ENCODE results near the gene UPP1. TPM values are rescaled to one million over a fixed set of nuclear protein-coding genes. Genes with fewer than 3 reads are reported as not detected.

UPP1 gene
- total and polyA plus RNA-seq, 2 of the 13 experiments (the other 11 are each of a cell fraction or from before 2014, with no cell fraction given), result 5.7 to 9.8 TPM

DNA sequence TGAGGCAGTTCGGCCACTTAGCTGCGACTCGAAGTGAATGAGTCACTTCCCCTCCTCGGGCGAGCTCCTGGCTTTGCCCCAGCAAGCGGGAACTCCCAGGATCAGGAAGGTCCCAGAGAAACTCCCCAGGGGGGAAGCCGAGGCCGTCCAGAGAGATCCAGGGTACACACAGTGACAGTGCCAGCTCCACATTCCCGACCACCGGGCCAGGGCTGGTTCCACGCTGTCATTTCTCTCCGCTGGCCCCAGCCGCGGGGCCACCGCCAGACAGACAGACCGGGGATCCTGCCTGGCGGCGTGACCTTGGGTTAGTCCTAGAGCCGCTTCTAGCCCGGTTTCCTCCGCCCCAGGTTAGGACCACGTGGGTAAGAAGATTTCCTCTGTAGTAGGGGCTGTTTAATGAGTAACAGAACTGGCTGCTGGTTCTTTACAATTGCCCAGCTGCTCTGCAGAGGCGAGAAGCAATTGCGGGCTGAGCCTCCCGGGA, 463 bp upstream of the UPP1 start (continued):
- TF ChIP-seq, protein P1, sequence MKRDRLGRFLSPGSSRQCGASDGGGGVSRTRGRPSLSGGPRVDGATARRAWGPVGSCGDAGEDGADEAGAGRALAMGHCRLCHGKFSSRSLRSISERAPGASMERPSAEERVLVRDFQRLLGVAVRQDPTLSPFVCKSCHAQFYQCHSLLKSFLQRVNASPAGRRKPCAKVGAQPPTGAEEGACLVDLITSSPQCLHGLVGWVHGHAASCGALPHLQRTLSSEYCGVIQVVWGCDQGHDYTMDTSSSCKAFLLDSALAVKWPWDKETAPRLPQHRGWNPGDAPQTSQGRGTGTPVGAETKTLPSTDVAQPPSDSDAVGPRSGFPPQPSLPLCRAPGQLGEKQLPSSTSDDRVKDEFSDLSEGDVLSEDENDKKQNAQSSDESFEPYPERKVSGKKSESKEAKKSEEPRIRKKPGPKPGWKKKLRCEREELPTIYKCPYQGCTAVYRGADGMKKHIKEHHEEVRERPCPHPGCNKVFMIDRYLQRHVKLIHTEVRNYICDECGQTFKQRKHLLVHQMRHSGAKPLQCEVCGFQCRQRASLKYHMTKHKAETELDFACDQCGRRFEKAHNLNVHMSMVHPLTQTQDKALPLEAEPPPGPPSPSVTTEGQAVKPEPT (CRISPR knock-in tag; IDR thresholded peaks at IDR 0.05; ENCODE audit: low read depth), result no peak
- TF ChIP-seq ZFP36L2 (CRISPR knock-in tag; IDR thresholded peaks at IDR 0.05) (no peak), AGO2 (optimal IDR thresholded peaks at IDR 0.05; ENCODE audit: low read depth, low read length) (no peak), FOXA1 (IDR thresholded peaks at IDR 0.05) (no peak), FOXA1 (CRISPR knock-in tag; IDR thresholded peaks at IDR 0.05) (peak; percentile 27; the same call in 1 of the 2 replicates), GATA4 (IDR thresholded peaks at IDR 0.05; ENCODE audit: borderline replicate concordance, low read depth) (no peak), SP140L (CRISPR knock-in tag; IDR thresholded peaks at IDR 0.05; ENCODE audit: borderline replicate concordance) (no peak), RFX5 (IDR thresholded peaks at IDR 0.05; ENCODE audit: low read depth, low read length) (no peak), ZNF652 (CRISPR knock-in tag; IDR thresholded peaks at IDR 0.05; ENCODE audit: borderline replicate concordance, low read depth) (no peak), MXD4 (CRISPR knock-in tag; IDR thresholded peaks at IDR 0.05) (peak; percentile 71; the same call in 1 of the 2 replicates), ZNF549 (CRISPR knock-in tag; IDR thresholded peaks at IDR 0.05) (no peak), MAFK (conservative IDR thresholded peaks at IDR 0.05 in 1 of 2, IDR thresholded peaks at IDR 0.05 in 1 of 2; ENCODE audit: low read length in 2 of 2) (no peak), TBP (CRISPR knock-in tag; IDR thresholded peaks at IDR 0.05) (no peak), KLF13 (CRISPR knock-in tag; IDR thresholded peaks at IDR 0.05) (no peak)
- TF ChIP-seq, protein P2, sequence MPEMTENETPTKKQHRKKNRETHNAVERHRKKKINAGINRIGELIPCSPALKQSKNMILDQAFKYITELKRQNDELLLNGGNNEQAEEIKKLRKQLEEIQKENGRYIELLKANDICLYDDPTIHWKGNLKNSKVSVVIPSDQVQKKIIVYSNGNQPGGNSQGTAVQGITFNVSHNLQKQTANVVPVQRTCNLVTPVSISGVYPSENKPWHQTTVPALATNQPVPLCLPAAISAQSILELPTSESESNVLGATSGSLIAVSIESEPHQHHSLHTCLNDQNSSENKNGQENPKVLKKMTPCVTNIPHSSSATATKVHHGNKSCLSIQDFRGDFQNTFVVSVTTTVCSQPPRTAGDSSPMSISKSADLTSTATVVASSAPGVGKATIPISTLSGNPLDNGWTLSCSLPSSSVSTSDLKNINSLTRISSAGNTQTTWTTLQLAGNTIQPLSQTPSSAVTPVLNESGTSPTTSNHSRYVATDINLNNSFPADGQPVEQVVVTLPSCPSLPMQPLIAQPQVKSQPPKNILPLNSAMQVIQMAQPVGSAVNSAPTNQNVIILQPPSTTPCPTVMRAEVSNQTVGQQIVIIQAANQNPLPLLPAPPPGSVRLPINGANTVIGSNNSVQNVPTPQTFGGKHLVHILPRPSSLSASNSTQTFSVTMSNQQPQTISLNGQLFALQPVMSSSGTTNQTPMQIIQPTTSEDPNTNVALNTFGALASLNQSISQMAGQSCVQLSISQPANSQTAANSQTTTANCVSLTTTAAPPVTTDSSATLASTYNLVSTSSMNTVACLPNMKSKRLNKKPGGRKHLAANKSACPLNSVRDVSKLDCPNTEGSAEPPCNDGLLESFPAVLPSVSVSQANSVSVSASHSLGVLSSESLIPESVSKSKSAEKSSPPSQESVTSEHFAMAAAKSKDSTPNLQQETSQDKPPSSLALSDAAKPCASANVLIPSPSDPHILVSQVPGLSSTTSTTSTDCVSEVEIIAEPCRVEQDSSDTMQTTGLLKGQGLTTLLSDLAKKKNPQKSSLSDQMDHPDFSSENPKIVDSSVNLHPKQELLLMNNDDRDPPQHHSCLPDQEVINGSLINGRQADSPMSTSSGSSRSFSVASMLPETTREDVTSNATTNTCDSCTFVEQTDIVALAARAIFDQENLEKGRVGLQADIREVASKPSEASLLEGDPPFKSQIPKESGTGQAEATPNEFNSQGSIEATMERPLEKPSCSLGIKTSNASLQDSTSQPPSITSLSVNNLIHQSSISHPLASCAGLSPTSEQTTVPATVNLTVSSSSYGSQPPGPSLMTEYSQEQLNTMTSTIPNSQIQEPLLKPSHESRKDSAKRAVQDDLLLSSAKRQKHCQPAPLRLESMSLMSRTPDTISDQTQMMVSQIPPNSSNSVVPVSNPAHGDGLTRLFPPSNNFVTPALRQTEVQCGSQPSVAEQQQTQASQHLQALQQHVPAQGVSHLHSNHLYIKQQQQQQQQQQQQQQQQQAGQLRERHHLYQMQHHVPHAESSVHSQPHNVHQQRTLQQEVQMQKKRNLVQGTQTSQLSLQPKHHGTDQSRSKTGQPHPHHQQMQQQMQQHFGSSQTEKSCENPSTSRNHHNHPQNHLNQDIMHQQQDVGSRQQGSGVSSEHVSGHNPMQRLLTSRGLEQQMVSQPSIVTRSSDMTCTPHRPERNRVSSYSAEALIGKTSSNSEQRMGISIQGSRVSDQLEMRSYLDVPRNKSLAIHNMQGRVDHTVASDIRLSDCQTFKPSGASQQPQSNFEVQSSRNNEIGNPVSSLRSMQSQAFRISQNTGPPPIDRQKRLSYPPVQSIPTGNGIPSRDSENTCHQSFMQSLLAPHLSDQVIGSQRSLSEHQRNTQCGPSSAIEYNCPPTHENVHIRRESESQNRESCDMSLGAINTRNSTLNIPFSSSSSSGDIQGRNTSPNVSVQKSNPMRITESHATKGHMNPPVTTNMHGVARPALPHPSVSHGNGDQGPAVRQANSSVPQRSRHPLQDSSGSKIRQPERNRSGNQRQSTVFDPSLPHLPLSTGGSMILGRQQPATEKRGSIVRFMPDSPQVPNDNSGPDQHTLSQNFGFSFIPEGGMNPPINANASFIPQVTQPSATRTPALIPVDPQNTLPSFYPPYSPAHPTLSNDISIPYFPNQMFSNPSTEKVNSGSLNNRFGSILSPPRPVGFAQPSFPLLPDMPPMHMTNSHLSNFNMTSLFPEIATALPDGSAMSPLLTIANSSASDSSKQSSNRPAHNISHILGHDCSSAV (CRISPR knock-in tag; IDR thresholded peaks at IDR 0.05; ENCODE audit: borderline replicate concordance), result no peak
- TF ChIP-seq, protein P3, sequence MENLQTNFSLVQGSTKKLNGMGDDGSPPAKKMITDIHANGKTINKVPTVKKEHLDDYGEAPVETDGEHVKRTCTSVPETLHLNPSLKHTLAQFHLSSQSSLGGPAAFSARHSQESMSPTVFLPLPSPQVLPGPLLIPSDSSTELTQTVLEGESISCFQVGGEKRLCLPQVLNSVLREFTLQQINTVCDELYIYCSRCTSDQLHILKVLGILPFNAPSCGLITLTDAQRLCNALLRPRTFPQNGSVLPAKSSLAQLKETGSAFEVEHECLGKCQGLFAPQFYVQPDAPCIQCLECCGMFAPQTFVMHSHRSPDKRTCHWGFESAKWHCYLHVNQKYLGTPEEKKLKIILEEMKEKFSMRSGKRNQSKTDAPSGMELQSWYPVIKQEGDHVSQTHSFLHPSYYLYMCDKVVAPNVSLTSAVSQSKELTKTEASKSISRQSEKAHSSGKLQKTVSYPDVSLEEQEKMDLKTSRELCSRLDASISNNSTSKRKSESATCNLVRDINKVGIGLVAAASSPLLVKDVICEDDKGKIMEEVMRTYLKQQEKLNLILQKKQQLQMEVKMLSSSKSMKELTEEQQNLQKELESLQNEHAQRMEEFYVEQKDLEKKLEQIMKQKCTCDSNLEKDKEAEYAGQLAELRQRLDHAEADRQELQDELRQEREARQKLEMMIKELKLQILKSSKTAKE (CRISPR knock-in tag; IDR thresholded peaks at IDR 0.05; ENCODE audit: borderline replicate concordance), result peak; percentile 17; the same call in 1 of the 2 replicates
- TF ChIP-seq, protein P4, sequence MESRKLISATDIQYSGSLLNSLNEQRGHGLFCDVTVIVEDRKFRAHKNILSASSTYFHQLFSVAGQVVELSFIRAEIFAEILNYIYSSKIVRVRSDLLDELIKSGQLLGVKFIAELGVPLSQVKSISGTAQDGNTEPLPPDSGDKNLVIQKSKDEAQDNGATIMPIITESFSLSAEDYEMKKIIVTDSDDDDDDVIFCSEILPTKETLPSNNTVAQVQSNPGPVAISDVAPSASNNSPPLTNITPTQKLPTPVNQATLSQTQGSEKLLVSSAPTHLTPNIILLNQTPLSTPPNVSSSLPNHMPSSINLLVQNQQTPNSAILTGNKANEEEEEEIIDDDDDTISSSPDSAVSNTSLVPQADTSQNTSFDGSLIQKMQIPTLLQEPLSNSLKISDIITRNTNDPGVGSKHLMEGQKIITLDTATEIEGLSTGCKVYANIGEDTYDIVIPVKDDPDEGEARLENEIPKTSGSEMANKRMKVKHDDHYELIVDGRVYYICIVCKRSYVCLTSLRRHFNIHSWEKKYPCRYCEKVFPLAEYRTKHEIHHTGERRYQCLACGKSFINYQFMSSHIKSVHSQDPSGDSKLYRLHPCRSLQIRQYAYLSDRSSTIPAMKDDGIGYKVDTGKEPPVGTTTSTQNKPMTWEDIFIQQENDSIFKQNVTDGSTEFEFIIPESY (CRISPR knock-in tag; IDR thresholded peaks at IDR 0.05), result no peak

Data from HepG2 (cell line).